NCI-H345 (cell line): ENCODE results near the gene ROBO4.

Source experiments
- DNase-seq: peaks from one replicate; lab custom pipeline; 2025; lab: John Stamatoyannopoulos, UW

The ROBO4 gene

DNA sequence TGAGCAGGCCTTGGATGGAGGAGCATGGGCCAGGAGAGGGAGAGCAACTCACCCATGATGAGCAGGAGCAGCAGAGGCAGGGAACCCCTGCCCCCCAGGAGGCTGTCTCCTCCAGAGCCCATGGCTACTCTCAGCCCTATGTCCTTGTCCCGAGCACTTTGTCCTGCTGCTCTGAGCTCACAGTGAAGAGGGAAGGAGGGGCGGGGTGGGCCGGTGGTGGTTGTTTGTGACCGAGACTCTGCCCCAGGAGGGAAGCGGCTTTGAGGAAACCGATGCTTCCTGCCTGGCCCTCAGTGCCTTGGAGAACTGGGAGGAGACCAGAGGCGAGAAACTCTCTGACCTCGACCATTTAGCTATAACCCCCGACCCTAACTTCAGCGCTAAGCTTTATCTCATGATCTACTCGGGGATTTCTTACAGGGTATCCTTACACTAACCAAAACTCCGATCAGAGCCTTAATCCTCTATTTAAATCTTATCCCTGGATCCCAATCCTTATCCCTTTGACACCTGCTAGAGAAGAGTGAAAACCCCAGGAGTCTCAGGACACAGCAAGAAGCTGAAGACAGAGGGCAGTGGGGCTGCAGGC lies at the start of gene ROBO4:
Gene ROBO4 (minus strand): TSS at position 192 of the 589 bp plus-strand sequence. CDS start 70 bp downstream, at position 122.
- no peak for DNase-seq

DNA sequence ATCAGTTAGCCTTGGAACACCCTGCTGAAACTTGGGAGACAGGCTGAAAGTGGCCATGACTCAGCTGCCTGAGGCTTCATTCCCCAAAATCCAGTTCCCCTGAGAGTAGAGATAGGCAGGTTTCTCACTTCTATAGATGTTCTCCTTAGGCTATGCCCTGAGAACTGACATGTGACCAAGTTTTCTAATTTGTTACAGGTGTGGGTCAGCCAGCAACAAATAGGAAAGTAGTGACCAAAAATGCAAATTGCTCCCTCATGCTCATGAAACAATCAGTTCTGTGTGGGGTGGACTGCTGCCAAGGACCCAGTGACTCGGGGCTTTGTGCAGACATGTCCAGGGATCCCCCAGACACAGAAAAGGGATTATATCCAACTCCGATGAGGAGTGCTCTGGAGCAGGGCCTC lies 49.1 kb upstream of the ROBO4 start:
- DNase-seq = no peak

- DNase-seq = no peak
These were observed 48.2 kb upstream of the ROBO4 start for GRCh38 chr11:124945826-124946225.

DNA sequence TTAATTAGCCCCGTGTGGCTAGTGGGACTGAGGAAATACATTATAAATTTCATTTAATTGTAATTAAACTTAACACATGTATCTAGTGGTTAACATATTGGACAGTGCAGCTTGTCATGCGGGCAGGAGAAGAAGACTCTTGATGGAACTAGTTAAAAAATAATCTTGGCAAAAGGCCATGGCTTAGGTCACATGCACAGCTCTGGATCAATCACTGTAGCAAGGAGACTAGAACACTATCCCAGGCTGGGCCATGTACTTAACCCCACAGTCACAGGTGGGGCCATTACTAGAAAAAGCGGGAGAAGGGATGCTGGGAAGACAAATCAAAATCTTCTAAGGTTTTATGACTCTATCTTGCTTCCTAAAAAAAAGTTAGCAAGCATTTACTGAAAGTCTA lies 46.9 kb upstream of the ROBO4 start:
- no peak for DNase-seq

DNA sequence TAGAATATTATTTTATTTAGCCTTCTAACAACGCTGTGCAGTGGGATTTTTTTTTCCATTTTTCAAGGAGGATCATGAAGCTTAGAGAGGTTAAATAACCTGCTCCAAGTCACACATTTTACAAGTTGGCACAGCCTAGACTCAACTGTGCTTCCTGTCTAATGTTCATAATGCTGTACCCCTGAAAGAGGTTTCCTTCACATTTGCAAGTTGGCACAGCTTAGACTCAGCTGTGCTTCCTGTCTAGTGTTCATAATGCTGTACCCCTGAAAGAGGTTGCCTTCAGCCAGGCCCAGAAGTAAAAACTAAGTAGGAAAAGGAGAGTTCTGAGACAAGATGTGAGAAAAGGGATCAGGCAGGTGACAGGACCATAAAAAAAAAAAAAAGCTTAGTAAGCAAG lies 46.1 kb upstream of the ROBO4 start:
- DNase-seq = no peak

- DNase-seq = no peak
These were observed 45.6 kb upstream of the ROBO4 start for GRCh38 chr11:124943254-124943616.

DNA sequence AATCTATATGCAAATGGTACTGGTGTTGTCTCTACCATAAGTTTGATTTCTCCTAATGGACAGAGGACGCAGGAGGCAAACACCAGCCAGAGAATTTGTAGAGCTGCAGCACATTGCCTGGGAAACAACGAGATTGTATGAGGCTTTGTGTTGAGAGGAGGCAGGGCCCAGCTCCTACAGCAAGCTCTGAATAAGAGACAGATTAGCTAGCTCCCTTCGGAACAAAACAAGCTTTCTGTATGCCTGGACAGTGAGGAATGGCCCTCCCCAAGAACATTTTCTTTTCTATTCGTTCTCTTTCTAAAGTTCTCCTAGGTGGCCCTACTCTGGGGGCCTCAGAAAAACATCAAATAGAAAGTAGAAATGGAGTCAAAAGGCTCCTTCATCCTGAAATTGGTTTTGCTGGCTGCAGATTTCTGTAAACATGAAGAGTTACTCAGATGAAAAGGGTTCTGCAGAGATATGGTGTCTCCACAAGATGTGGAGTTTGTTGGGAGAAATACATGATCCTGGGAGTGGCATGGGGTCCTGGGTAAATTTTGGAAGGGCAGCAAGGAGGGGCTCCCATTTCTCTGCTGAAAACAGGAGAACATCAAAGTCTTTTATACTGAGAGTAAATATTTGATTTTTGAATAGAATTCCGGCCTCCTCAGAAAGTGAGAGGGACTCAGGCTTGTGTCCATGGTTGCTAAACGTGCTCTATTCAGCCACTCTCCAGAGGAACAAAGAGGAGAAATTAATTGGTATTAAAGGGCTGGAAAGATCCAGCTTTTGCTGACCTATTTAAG lies 45.0 kb upstream of the ROBO4 start:
- no peak for DNase-seq

DNA sequence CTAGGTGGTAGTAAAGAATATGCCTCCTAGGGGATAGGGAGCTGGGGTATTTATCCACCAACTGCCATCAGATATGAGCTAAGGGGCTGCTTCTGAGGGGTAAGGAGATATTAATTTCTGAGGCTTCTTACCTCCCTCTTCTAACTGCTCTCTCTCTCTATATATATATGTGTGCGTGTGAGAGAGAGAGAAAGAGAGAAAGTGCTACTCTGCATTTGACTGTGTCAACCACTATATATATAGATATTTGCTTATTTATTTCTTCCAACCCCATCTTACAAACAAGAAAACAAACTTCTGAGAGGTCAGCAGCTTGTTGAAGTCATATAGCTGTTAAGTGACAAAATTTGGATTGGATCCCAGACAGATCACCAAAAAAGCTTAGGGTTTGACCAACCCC lies 44.0 kb upstream of the ROBO4 start:
- no peak for DNase-seq

DNA sequence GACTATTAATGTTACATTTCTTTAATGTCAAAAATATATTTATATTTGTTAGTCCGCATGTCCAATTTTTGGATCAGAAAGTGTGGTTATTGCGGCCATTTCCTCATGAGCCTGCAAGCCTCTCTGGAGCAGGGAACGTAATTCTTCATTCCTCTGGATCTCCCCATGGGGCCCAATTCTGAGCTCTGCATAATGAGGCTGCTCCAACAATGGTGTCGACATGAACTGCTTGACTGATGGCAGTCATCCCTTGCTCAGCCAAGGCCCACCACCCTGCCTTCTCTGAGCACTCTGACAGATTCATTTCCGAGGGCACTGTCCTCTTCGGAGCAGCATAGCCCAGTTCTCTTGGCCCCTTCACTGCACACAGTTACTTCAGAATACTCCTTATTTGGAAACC lies 41.3 kb upstream of the ROBO4 start:
- no peak for DNase-seq

DNA sequence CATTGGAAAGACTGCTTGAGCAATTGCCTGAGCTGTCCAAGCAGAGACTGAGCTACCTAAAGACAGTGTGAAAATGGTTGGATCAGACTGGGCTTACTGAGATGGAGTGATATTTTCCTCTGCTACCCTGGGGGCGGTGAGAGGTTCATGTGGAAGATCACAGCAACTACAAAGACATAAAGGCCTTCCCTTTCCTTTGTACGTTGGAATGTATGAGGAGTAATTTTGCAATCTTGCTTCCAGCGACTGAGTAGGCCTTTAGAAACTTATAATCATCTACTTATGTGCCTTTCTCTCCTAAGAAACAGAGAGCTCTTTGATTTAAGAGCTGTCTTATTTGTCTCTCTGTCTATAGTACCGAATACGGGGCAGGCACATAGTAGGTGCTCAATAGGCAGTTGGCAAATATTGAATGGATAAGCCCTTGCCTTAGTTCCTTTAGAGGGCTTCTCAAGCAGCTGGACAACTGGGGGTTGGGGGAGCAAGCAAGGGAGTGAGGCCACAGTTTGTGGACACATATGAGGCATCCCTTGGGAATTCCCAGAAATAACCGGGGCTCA lies 40.6 kb upstream of the ROBO4 start:
- no peak for DNase-seq

DNA sequence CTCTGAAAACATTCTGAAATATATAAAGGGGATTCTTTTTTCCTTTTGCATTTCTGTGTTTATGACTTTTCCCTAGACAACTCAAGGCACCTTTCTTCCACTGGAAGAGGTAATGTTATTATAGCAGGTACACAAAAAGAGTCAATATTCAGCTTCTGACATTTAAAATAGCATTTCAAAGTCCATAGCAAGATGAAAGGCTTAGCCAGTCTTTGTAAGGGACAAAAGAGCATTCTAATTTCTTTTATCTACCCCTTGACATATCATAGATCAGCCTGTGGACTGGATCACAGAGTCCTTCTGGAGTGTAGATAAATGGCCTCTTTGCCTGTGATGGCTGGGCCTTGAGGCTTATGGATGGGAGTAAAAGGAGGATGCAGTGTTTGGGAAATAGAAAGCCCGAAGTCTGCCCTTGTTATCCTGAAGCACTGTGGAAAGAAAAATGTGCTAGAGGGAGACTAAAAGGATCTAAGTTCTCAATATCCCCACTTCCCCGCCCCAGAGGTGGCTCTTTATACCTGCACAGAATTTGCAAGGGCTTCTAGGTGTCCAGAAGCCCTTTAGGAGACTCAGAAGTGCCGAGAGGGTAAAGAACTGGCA lies 39.8 kb upstream of the ROBO4 start:
- no peak for DNase-seq

DNA sequence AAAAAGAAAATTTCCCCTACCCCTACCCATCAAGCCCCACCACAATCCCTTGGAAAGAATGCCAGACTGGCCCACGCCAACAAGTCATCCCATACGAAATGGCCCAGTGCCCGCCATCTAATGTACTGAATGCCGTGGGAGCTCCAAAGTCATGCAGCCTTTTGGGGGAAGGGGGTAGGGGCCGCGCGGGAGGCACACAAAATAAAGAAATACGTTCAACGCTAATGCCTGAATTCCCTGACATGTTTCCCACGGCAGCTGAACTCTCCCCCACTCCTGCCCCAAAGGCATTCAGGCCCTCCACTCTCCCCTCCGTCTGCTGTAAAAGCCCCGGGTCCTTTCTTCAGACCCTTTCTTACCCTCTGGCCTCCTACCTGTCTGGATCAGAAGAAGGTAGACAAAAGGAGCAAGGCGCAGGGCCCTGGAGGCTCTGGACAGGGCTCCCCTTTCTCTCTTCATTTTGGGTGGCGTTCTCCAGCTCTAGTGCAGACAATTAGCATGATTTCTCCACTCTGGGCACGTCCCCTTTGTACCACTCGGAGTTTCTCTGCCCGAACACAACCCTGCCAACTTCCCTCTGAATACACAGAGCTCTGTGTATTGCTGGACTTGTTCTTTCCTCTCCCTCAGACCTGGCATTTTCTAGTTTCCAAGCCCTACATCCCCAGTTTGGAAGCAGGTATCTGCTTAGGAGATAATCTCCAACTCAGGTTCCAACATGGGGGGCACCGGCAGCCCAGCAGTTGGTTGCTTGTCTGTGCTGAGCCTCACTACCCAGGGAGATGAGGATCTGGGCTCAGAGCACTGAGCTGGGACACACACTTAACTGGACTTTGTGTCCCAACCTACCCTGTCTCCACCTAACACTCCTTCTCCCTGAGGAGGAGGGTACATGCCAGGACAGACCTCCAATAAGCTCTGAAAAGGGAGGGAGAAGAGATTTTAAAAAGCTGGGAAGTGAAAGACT lies 38.2 kb upstream of the ROBO4 start, which contains the start of gene HEPACAM:
Gene HEPACAM (minus strand): TSS at position 500 of the 967 bp plus-strand sequence. CDS start 41 bp downstream, at position 459.
- DNase-seq = no peak

DNA sequence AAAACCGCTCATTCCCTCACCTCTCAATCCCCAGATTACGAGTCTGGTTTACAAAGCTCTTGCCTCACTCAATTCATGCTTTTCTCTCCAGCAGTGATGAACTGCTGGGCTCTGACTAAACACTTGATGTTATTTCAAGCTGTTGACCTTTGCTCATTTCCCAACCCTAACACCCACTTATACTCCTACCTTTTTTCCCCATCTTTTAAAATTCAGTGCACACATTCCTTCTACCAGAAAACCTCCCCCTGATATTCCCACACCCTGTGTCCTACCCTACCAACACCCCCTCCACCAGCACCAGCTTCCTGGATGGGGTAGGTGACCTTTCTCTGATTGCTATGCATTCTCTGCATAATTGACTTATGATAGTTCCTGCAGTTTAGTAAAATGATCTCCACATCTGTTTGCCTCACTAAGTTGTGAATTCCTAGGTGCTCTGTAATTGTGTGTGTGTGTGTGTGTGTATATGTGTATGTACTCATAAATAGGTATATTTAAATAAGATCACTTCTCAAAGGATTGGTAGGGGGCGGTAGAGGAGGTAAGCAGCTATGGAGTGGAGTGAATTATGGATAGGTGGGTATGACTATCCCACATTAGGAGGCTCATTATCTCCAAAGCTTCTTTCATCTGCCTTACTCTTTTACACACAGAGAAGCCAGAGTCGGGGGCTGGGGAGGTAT lies 37.3 kb upstream of the ROBO4 start:
- no peak for DNase-seq

DNA sequence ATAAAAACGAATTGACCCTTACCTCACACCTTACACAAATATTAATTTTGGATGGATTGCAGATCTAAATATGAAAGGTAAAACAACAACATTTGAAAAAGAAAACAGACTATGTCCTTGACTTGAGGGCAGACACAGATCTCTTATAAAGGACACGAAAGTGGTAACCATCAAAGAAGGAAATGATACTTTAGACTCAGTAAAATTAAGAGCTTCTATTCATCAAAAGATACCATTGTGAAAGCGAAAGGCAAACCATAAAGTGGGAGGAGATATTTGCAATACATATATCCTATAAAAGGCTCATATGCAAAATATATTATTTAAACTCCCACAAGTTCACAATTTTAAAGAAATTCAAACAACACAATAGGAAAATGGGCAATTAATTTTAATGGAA lies 33.1 kb upstream of the ROBO4 start:
- DNase-seq = no peak

DNA sequence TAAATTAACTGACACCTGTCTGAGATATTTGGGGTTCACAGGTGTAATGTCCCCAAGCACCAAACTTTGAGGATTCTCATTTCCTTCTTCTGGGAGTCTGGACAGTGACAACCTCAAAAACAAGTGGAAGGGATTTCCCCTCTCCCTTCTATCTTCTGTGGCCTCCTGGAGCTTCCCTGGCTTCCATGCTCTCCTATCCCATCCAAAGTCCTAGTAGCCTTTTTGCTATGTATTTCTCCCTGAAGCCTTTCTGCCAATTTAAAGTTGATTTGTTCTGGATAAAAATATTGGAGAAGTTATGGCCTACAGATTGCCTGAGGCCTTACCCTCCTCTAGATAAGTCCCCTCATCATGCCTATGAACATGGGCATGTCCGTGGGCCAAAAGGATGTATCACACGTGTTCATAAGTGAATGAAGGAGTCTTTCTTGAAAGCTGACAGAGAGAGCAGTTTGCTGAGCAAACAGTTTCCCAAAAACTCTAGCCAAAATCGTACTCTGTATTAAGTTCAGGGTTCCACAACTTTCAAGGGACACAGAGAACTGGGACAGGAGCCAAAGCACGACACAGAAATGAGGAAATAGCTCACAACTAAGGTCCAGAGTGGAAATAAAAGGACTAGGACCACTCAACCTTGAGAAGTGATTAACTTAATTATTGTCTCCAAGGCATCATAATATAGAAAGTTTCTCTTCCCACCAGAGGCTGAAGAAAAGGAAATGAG lies 31.4 kb upstream of the ROBO4 start:
- DNase-seq = no peak

- DNase-seq = no peak
These were observed 25.6 kb upstream of the ROBO4 start for GRCh38 chr11:124923296-124923695.

- no peak for DNase-seq
These were observed 25.2 kb upstream of the ROBO4 start for GRCh38 chr11:124922831-124923230.

DNA sequence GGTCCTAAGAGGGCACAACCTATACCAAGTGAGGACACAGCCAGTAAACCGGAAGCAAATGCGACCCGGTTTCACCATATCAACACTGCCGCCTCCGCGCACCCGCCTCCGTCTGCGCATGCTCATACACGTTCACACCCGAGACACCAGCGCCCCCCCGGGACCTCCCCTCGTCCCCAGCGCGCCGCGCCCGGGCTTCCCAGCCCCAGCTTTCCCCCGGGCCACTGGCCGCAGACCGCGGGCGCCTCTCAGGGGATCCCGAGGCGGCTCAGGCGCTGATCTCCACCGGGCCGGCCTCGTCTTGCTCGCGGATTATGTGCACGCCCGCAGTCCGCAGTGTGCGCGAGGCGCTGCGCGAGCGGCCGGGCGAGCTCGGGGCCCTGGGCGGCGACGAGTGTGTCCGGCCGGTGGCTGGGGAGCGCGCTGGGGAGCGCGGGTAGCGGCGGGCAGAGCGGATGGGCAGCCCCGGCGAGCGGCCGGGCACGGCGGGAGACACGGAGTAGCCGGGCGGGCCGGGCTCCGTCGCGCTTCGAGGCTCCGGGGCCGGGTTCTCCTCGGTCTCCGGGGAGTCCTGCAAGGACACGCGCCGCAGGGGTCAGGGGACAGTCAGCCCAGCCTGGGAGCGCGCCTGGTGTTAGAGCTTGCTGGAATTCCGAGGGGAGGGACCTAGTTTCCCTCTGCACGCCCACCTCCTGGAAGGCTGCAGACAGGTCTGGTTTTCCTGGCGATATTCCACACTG lies 23.4 kb upstream of the ROBO4 start:
- DNase-seq = peak; percentile 38

DNA sequence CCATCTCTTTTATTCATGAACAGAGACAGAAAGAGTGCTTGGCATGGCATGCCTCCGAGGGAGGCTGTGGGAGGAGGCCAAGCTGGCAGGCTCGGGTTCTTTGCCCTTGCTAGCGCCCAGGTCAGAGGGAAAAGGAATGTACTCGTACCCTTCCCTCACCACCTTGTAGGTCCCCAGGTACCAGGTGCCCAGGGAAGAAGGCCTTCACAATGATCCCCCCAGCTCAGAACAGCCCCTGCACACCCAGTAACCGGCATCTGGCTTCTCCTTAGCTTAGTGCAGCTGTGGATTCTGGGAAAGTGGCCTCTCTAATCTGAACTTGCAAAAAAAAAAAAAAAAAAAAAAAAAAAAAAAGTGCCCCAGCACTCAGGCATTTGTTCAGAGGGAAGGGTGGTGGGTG lies 22.7 kb upstream of the ROBO4 start:
- no peak for DNase-seq

DNA sequence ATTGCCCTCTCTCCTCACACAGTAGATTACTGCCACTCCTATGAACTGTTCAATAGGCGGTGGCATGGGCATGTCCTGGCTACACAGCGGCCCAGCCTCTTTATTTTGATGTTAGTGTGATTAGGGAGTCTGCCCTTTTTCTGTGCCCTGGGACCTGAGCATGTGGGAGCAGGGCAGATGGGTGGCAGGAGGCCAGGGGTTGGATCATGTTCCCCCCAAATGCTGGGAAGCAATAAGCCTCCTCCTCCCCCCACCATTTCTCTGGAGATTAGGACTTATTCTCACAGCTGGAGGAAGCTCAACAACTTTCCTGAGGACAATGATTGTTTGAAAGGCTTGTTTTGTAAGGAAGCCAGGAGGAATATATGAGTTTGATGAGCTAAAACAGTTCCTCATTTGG lies 22.2 kb upstream of the ROBO4 start:
- no peak for DNase-seq
